CD4-positive, CD25-positive, alpha-beta regulatory T cell (primary cell): ENCODE measurements around the gene PIAS2. TPM values are rescaled to one million over a fixed set of nuclear protein-coding genes. Genes with fewer than 3 reads are reported as not detected.
A peak's percentile ranks its signal among the peaks of the same experiment; 100 is the strongest.

Source experiments
- ATAC-seq, 2 donors: fragments of 150-1000 bp; cut with Tn5 transposase; one replicate each; pipeline ENCODE4 v1.10.0; 2021; ENCODE audit warnings: low read depth in 2 of 2, moderate number of reproducible peaks in 2 of 2, moderate library complexity in 1 of 2
- DNase-seq, 3 donors: peaks; one replicate each; pipeline versions ENCODE4 v3.0.0 to v3.0.0-alpha.2; 2012 to 2022; ENCODE audit warnings: mixed read lengths in 1 of 3
- H3K27ac ChIP-seq: one replicate; pipeline ENCODE4 v1.7.0; 2013; ENCODE audit warnings: mild to moderate bottlenecking, low read length; ENCODE audit not compliant: insufficient read depth, poor library complexity, severe bottlenecking
- H3K27me3 ChIP-seq: one replicate; pipeline ENCODE4 v1.7.0; 2013; ENCODE audit warnings: low read length; ENCODE audit not compliant: control insufficient read depth, insufficient read depth
- H3K36me3 ChIP-seq: one replicate; pipeline ENCODE4 v1.7.0; 2013; ENCODE audit warnings: mild to moderate bottlenecking, low read length, moderate library complexity; ENCODE audit not compliant: control insufficient read depth, insufficient read depth
- H3K4me1 ChIP-seq: 2 replicates; pipeline ENCODE4 v1.7.0; 2013; ENCODE audit warnings: mild to moderate bottlenecking, low read length; ENCODE audit not compliant: insufficient read depth, control insufficient read depth, poor library complexity, severe bottlenecking
- H3K4me3 ChIP-seq: one replicate; pipeline ENCODE4 v1.7.0; 2013; ENCODE audit warnings: low read depth, mild to moderate bottlenecking, low read length, moderate library complexity
- H3K9me3 ChIP-seq, 2 experiments: 1 replicate in 1 of 2; 2 replicates in 1 of 2; pipeline ENCODE4 v1.7.0; 2013; ENCODE audit warnings: low read length in 2 of 2, mild to moderate bottlenecking in 1 of 2, moderate library complexity in 1 of 2; ENCODE audit not compliant: control insufficient read depth in 2 of 2
- H3K27ac Mint-ChIP-seq, 3 donors: one replicate each; pipeline ENCODE4 v1.8.0; 2020 to 2022; ENCODE audit warnings: mild to moderate bottlenecking in 3 of 3, mixed read lengths in 3 of 3, moderate library complexity in 2 of 3
- H3K27me3 Mint-ChIP-seq: one replicate; pipeline ENCODE4 v1.8.0; 2022; ENCODE audit warnings: mild to moderate bottlenecking, mixed read lengths
- H3K36me3 Mint-ChIP-seq: one replicate; pipeline ENCODE4 v1.8.0; 2020; ENCODE audit warnings: mixed read lengths
- H3K4me1 Mint-ChIP-seq, 4 donors: one replicate each; pipeline ENCODE4 v1.8.0; 2020 to 2022; ENCODE audit warnings: mixed read lengths in 4 of 4, mild to moderate bottlenecking in 1 of 4
- H3K4me3 Mint-ChIP-seq, 4 donors: one replicate each; pipeline ENCODE4 v1.8.0; 2020 to 2022; ENCODE audit warnings: mild to moderate bottlenecking in 4 of 4, mixed read lengths in 4 of 4, moderate library complexity in 3 of 4
- H3K9me3 Mint-ChIP-seq, 7 donors: one replicate each; pipeline ENCODE4 v1.8.0; 2020 to 2022; ENCODE audit warnings: mixed read lengths in 7 of 7, mild to moderate bottlenecking in 3 of 7, moderate library complexity in 2 of 7
- polyA plus RNA-seq, 4 donors: library from polyadenylated mRNA; unstranded; fragments of 300-500 nt; fragmentation: Illumina TruSeq; gene quantifications; one replicate each; pipeline ENCODE4 v1.2.3, GENCODE V29; 2021
- total RNA-seq: library from RNA; stranded (reverse); gene quantifications from one replicate; pipeline ENCODE4 v1.2.3, GENCODE V29; 2022

PIAS2 gene
- total and polyA plus RNA-seq, 5 donors from 2014 or later: 13.2 to 33.6 (median 18.7) TPM

- H3K4me1 Mint-ChIP-seq: no peaks in the 10 kb centered on the region
Observed at GRCh38 chr18:46950064-46950656, 32.9 kb upstream of the PIAS2 start.

DNA sequence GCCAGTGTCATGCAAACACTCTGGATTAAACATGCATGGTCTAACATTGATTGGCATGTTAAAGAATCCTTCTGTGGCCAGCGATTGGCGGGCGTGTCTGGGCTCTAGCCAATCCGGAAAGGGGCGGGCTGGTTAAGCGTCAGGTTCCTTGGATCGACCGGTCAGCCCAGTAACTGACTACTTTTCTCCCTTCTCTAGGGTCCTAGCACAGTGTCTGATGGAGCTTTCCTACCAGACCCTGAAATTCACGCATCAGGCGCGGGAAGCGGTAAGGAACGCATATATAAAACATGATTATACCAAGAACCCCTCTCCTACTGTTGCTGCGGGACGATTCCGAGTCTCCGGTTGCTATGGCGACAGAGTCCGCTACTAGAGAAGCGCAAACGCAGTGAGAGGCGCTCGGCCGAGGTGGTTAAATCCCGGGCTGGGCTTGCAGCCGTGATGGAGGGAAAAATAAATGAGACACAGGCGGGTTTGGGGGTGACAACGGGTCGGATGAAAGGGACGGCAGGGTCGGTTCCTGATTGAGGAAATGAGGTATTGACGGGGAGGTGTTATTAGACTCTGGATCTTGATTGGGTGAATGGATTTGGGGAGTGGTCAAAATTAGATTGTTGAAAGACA lies 29.5 kb upstream of the PIAS2 start:
- Mint-ChIP-seq H3K27me3 (peaks cover 22% of the 10 kb centered on the region), H3K4me1 (no peaks in the 10 kb centered on the region), H3K27ac (no peak overlapping the region), H3K4me3 (no peak overlapping the region), H3K9me3 (peaks cover 0 to 1% (median 0%) of the 10 kb centered on the region in 7 donors), H3K36me3 (no peaks in the 10 kb centered on the region)
- Histone ChIP-seq H3K27ac (no peak overlapping the region), H3K4me1 (peaks cover 5% of the 10 kb centered on the region), H3K27me3 (peaks cover 7% of the 10 kb centered on the region), H3K9me3 (no peaks in the 10 kb centered on the region), H3K36me3 (no peaks in the 10 kb centered on the region), H3K4me3 (peak overlapping the region; percentile 64)
- peak; percentile 69 to 70 for ATAC-seq
- peak; percentile 5 to 79 (median 34) for DNase-seq

More at GRCh38 chr18:46950064-46950656, 32.9 kb upstream of the PIAS2 start:
- DNase-seq (peak in 1 of 3 donors; percentile 44), ATAC-seq (no peak)
- no peaks in the 10 kb centered on the region for H3K9me3 ChIP-seq
- H3K27me3 ChIP-seq: peaks cover 6% of the 10 kb centered on the region
- Mint-ChIP-seq H3K27ac (no peak overlapping the region), H3K4me3 (no peak overlapping the region), H3K9me3 (no peaks in the 10 kb centered on the region), H3K36me3 (no peaks in the 10 kb centered on the region), H3K27me3 (peaks cover 16% of the 10 kb centered on the region)
- H3K36me3 ChIP-seq: no peaks in the 10 kb centered on the region
- H3K4me3 ChIP-seq: no peak overlapping the region
- H3K27ac ChIP-seq: no peak overlapping the region
- H3K4me1 ChIP-seq: peaks cover 5% of the 10 kb centered on the region

DNA sequence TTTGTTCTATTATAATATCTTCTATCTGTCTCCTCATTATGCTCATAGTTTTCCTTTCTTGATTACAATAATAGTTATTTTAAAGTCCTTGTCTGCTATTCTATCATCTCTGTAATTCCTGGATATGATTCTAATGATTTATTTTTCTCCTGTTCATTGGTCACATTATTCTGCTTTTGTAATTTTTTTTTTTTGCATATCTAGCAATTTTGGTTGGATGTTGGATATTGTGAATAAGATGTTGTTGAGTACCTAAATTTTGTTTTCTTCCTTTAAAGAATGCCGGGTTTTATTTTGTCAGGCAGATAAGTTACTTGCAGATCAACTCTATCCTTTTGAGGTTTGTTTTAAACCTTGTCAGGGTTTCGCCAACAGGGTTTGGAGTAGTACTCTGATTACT lies 25.3 kb upstream of the PIAS2 start:
- Mint-ChIP-seq H3K36me3 (no peaks in the 10 kb centered on the region), H3K27me3 (peaks cover 10% of the 10 kb centered on the region), H3K27ac (no peak overlapping the region), H3K9me3 (peaks cover 0 to 3% (median 0%) of the 10 kb centered on the region in 7 donors), H3K4me3 (no peak overlapping the region), H3K4me1 (no peaks in the 10 kb centered on the region)
- H3K9me3 ChIP-seq: no peaks in the 10 kb centered on the region
- H3K4me3 ChIP-seq: no peak overlapping the region
- H3K4me1 ChIP-seq: peaks cover 5% of the 10 kb centered on the region
- DNase-seq (no peak), ATAC-seq (no peak)
- no peaks in the 10 kb centered on the region for H3K36me3 ChIP-seq
- peaks cover 7% of the 10 kb centered on the region for H3K27me3 ChIP-seq
- H3K27ac ChIP-seq: no peak overlapping the region

DNA sequence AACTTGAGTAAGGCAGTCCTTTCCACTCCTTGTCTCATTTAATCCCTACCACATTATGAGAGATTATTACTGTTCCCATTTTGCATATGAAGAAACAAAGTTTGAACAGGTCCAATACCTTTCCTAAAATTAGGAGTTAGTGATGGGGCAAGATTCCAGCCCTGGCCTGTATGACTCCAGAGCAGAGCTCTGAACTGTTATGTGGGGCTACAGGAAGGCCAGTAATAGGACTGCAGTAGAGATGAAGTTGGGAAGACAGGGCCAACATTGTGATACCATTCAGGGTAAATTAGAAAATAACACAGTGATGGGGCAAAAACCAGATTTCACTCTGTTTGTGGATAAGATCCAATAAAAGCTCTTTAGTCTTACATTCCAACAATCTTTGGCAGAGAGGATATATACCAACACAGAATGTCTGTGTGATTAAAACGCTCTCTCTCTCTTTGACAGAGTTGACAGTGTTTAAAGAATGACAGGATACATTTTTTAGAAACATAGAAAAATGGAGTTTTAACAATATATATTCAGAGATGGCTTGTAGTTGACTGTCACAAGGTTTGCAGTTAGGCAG lies 22.8 kb upstream of the PIAS2 start:
- Histone ChIP-seq H3K4me1 (no peaks in the 10 kb centered on the region), H3K36me3 (no peaks in the 10 kb centered on the region), H3K9me3 (no peaks in the 10 kb centered on the region), H3K27me3 (peaks cover 2% of the 10 kb centered on the region), H3K4me3 (no peak overlapping the region), H3K27ac (no peak overlapping the region)
- Mint-ChIP-seq H3K4me3 (no peak overlapping the region), H3K36me3 (no peaks in the 10 kb centered on the region), H3K9me3 (peaks cover 0 to 3% (median 0%) of the 10 kb centered on the region in 7 donors), H3K27ac (no peak overlapping the region), H3K4me1 (no peaks in the 10 kb centered on the region), H3K27me3 (peaks cover 18% of the 10 kb centered on the region)
- no peak for DNase-seq
- ATAC-seq: no peak

DNA sequence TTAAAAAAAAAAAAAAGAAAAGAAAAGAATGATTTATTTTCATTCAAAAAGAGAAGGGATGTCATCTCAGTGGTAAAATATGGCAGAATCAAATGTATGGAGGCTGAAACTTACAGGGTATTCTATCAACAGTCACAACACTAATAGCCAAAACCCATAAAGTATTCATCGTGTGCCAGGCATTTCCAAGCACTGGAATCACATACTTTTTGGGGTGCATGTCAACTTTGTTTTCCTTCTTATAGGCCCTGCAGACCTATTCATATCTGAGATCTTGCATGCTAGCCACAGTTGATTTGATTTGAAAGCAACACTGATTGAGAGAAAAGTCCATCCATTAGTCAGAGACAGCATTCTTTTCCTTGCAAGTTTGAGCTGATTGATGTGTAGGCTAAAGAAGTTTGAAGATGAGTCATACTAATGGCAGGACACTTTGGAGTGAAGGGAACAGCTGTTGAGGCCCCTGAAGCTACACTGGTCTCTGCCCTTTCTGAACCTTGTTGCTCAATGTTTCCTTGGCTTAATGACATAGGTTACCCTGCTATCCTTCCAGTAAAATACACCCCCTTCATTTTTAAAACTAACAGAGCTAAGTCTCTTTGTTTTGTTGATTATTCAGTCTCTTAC lies 22.1 kb upstream of the PIAS2 start:
- Histone ChIP-seq H3K4me1 (no peaks in the 10 kb centered on the region), H3K9me3 (no peaks in the 10 kb centered on the region), H3K27ac (no peak overlapping the region), H3K4me3 (no peak overlapping the region), H3K27me3 (peaks cover 2% of the 10 kb centered on the region), H3K36me3 (no peaks in the 10 kb centered on the region)
- H3K27ac Mint-ChIP-seq: no peak overlapping the region
- H3K9me3 Mint-ChIP-seq: peaks cover 0 to 3% (median 0%) of the 10 kb centered on the region in 7 donors
- DNase-seq: no peak
- no peak for ATAC-seq
- peaks cover 18% of the 10 kb centered on the region for H3K27me3 Mint-ChIP-seq
- H3K4me3 Mint-ChIP-seq: no peak overlapping the region
- no peaks in the 10 kb centered on the region for H3K36me3 Mint-ChIP-seq
- H3K4me1 Mint-ChIP-seq: no peaks in the 10 kb centered on the region

GRCh38 chr18:46920653-46921052 lies 3.3 kb upstream of the PIAS2 start:
- peak overlapping the region in 1 of 4 donors; percentile 55 for H3K4me3 Mint-ChIP-seq
- Histone ChIP-seq H3K4me1 (peaks cover 16% of the 10 kb centered on the region), H3K36me3 (no peaks in the 10 kb centered on the region), H3K27ac (no peak overlapping the region), H3K9me3 (no peaks in the 10 kb centered on the region), H3K4me3 (no peak overlapping the region), H3K27me3 (no peaks in the 10 kb centered on the region)
- no peak for ATAC-seq
- no peak overlapping the region for H3K27ac Mint-ChIP-seq
- DNase-seq: no peak
- H3K27me3 Mint-ChIP-seq: no peaks in the 10 kb centered on the region
- H3K4me1 Mint-ChIP-seq: peaks cover 8 to 24% (median 18%) of the 10 kb centered on the region in 4 donors
- no peaks in the 10 kb centered on the region for H3K36me3 Mint-ChIP-seq
- H3K9me3 Mint-ChIP-seq: peaks cover 0 to 2% (median 0%) of the 10 kb centered on the region in 7 donors

DNA sequence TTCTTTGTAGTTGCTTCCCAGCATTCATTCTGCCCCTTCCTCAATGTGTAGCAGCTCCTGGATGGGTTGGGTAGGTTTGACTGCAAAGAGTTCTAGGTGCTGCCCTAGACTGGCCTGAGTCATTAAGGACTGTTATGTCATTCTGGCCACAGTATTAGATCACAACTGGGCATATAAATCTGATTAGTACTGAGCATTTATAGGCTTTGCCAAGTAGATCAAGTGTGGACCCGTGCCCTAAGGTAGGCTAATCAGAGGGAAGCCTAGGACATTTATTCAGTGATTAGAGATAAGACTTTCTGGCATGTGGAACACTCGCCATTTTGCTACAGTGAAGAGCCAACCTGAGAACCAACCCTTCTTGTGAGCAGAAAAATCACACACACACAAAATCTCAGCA lies 2.8 kb upstream of the PIAS2 start:
- Histone ChIP-seq H3K4me1 (peaks cover 17% of the 10 kb centered on the region), H3K27me3 (no peaks in the 10 kb centered on the region), H3K36me3 (no peaks in the 10 kb centered on the region), H3K9me3 (no peaks in the 10 kb centered on the region), H3K27ac (no peak overlapping the region), H3K4me3 (no peak overlapping the region)
- peak overlapping the region in 1 of 4 donors; percentile 55 for H3K4me3 Mint-ChIP-seq
- H3K27ac Mint-ChIP-seq: no peak overlapping the region
- no peak for ATAC-seq
- peaks cover 0 to 4% (median 0%) of the 10 kb centered on the region in 7 donors for H3K9me3 Mint-ChIP-seq
- H3K36me3 Mint-ChIP-seq: no peaks in the 10 kb centered on the region
- H3K4me1 Mint-ChIP-seq: peaks cover 8 to 30% (median 23%) of the 10 kb centered on the region in 4 donors
- no peaks in the 10 kb centered on the region for H3K27me3 Mint-ChIP-seq
- DNase-seq: no peak
